GM23248 (cell line): ENCODE results near the gene ZMIZ1. TPM values are rescaled to one million over a fixed set of nuclear protein-coding genes. Genes with fewer than 3 reads are reported as not detected.

Source experiments
- DNase-seq: peaks from one replicate; pipeline ENCODE4 v3.0.0-alpha.2; 2015
- H2AFZ ChIP-seq: fragments of 200-600 bp; sonication (generic); 2 replicates; pipeline ENCODE4 v1.6.1; 2016; ENCODE audit warnings: antibody characterized with exemption
- H3F3A ChIP-seq: fragments of 200-600 bp; sonication (generic); 2 replicates; pipeline ENCODE4 v1.6.1; 2016; ENCODE audit warnings: mild to moderate bottlenecking, antibody characterized with exemption, mixed run types; ENCODE audit not compliant: insufficient read depth
- H3K27ac ChIP-seq: fragments of 200-600 bp; sonication (generic); 2 replicates; pipeline ENCODE4 v1.5.1; 2016; ENCODE audit warnings: mild to moderate bottlenecking
- H3K27me3 ChIP-seq: fragments of 200-600 bp; sonication (generic); replicated peaks from 2 replicates; pipeline ENCODE4 v1.6.1; 2016; ENCODE audit warnings: mild to moderate bottlenecking; ENCODE audit not compliant: insufficient read depth
- H3K36me3 ChIP-seq: fragments of 200-600 bp; sonication (generic); 2 replicates; pipeline ENCODE4 v1.6.1; 2016; ENCODE audit warnings: low read depth, mild to moderate bottlenecking
- H3K4me1 ChIP-seq: fragments of 200-600 bp; sonication (generic); 2 replicates; pipeline ENCODE4 v1.6.1; 2016; ENCODE audit warnings: mild to moderate bottlenecking; ENCODE audit not compliant: insufficient read depth
- H3K4me2 ChIP-seq: fragments of 200-600 bp; sonication (generic); one replicate; pipeline ENCODE4 v1.6.1; 2016; ENCODE audit warnings: mild to moderate bottlenecking; ENCODE audit not compliant: unreplicated experiment
- H3K4me3 ChIP-seq: fragments of 200-600 bp; sonication (generic); 2 replicates; pipeline ENCODE4 v1.5.1; 2016; ENCODE audit warnings: mild to moderate bottlenecking
- H3K79me2 ChIP-seq: fragments of 200-600 bp; sonication (generic); 2 replicates; pipeline ENCODE4 v1.6.1; 2016; ENCODE audit warnings: mild to moderate bottlenecking; ENCODE audit not compliant: insufficient read depth
- H3K9ac ChIP-seq: fragments of 200-600 bp; sonication (generic); 2 replicates; pipeline ENCODE4 v1.6.1; 2016; ENCODE audit warnings: mild to moderate bottlenecking
- H3K9me2 ChIP-seq: fragments of 200-600 bp; sonication (generic); 2 replicates; pipeline ENCODE4 v1.6.1; 2016; ENCODE audit warnings: mixed run types, mild to moderate bottlenecking, moderate library complexity; ENCODE audit not compliant: insufficient read depth
- H3K9me3 ChIP-seq: fragments of 200-600 bp; sonication (generic); one replicate; pipeline ENCODE4 v1.6.1; 2017; ENCODE audit warnings: low read depth
- H4K20me1 ChIP-seq: fragments of 200-600 bp; sonication (generic); 2 replicates; pipeline ENCODE4 v1.6.0; 2016; ENCODE audit not compliant: insufficient read depth
- EZH2 ChIP-seq: fragments of 200-600 bp; sonication (generic); IDR thresholded peaks from 2 replicates; pipeline ENCODE4 v1.6.1; 2018; ENCODE audit warnings: antibody characterized with exemption, mild to moderate bottlenecking; ENCODE audit not compliant: insufficient read depth, poor library complexity, severe bottlenecking
- EZH2phosphoT487 ChIP-seq: fragments of 200-600 bp; sonication (generic); IDR thresholded peaks from 2 replicates; pipeline ENCODE4 v1.6.1; 2018; ENCODE audit warnings: antibody characterized with exemption, moderate library complexity, mild to moderate bottlenecking, low read depth; ENCODE audit not compliant: insufficient read depth
- WGBS, 2 experiments: methylation state at CpG; one replicate each; pipeline ENCODE4 v1.1.6; 2015 to 2017; ENCODE audit warnings: low lambda C conversion rate in 2 of 2, low coverage in 1 of 2; ENCODE audit errors: missing lambda C conversion rate in 2 of 2; 5-methylcytosine and 5-hydroxymethylcytosine counted together
- in situ Hi-C: fragments of 300-500 bp; cut with MboI; formaldehyde crosslinking; loops from 2 replicates; pipeline ENCODE4 v1.15.0; 2020
- polyA plus RNA-seq: library from polyadenylated mRNA; unstranded; fragments of >200 nt; fragmentation: Nextera tagmentation; extraction: Ambion mirVana; gene quantifications from 2 replicates; pipeline ENCODE4 v1.2.1, GENCODE V29; 2016
- total RNA-seq: library from RNA; depleted of rRNA; stranded (reverse); fragments of >200 nt; shearing (Covaris generic); gene quantifications from 2 replicates; pipeline ENCODE4 v1.2.3, GENCODE V29; 2014

Gene ZMIZ1
- total and polyA plus RNA-seq, 2 experiments from 2014 or later: 21.9 to 28.4 TPM

DNA sequence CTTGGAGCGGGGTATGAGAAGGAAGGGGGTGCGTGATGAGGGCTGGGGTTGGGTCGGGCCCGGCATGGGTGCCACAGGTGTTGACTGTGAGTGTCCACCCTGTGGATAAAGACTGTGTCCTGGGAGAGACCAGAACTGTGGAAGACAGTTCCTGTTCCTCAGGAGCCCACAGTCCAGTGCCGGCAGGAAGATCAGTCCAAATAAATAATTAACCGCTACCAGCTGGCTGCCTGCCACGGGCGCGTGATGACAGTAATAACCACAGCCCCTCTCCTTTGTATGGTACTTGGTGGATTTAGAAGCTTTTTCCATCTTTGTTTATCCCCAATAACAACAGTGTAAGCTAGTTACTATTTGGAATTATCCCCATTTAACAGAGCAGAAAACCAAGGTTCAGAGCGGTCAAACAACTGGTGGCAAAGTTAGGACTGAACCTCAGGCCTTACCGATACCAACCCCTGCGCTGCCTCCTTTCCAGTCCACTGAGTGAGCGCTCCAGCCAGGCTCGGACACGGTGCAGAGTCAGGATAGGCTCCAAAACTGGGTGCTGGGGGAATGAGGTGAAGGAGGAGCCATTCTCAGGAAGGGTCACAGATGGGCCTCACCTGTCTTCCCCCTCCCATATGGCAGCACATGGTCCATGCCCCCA, 5.1 kb downstream of the ZMIZ1 start:
- H4K20me1 ChIP-seq: no peaks in the 10 kb centered on the region
- H3K27me3 ChIP-seq: no peaks in the 10 kb centered on the region
- WGBS, 2 experiments: 67 to 68% methylated on average over 15 of the region's 15 CpGs
- no peaks in the 10 kb centered on the region for H3K9me3 ChIP-seq
- peaks cover 94% of the 10 kb centered on the region for H3K79me2 ChIP-seq
- H3K4me1 ChIP-seq: peaks cover 38% of the 10 kb centered on the region
- DNase-seq: no peak
- no peak overlapping the region for H3K4me3 ChIP-seq
- peak overlapping the region; percentile 31 for H3K4me2 ChIP-seq
- in situ Hi-C loops: loop anchor here (10.0 kb wide), 1 partner anchor 121 kb away; no protein-coding TSS in a partner anchor
- no peaks in the 10 kb centered on the region for H3K9me2 ChIP-seq
- H3F3A ChIP-seq: peaks cover 15% of the 10 kb centered on the region
- no peak overlapping the region for H2AFZ ChIP-seq
- peak overlapping the region; percentile 98 for H3K9ac ChIP-seq
- H3K27ac ChIP-seq: peak overlapping the region; percentile 92; the same call in 1 of the 2 replicates
- no peak for TF ChIP-seq EZH2
- H3K36me3 ChIP-seq: no peaks in the 10 kb centered on the region

DNA sequence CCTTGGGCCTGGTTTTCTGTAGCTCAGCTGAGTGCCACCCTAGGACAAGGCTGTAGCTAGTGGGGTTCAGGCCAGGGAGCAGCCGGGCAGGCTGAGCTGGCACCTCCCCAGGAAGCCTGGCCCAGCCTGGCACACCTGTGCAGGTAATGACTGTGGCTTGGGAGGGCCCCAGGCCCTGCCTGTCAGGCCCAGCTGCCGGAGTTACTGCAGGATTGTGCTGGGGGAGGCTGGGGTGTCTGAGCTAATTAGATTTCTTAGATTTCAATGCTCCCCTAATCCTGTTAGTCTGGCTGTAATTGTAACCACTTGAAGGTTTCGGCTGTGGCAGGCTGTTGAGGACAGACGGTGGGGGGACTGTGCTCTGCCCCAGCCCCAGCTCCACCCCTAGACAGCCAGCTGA, 6.0 kb downstream of the ZMIZ1 start:
- Histone ChIP-seq H3K9me3 (no peaks in the 10 kb centered on the region), H4K20me1 (no peaks in the 10 kb centered on the region), H3K79me2 (peaks cover 95% of the 10 kb centered on the region), H3K27ac (no peak overlapping the region), H2AFZ (no peak overlapping the region), H3K36me3 (no peaks in the 10 kb centered on the region), H3K4me2 (no peak overlapping the region), H3F3A (peaks cover 24% of the 10 kb centered on the region), H3K4me1 (peaks cover 46% of the 10 kb centered on the region), H3K9ac (peak overlapping the region; percentile 98; the same call in 1 of the 2 replicates), H3K9me2 (no peaks in the 10 kb centered on the region), H3K27me3 (no peaks in the 10 kb centered on the region), H3K4me3 (no peak overlapping the region)
- in situ Hi-C loops: loop anchor here (10.0 kb wide), 1 partner anchor 120 kb away; no protein-coding TSS in a partner anchor
- TF ChIP-seq EZH2 (no peak), EZH2phosphoT487 (no peak)
- 66 to 72% methylated on average over 4 of the region's 4 CpGs for WGBS, 2 experiments
- no peak for DNase-seq

DNA sequence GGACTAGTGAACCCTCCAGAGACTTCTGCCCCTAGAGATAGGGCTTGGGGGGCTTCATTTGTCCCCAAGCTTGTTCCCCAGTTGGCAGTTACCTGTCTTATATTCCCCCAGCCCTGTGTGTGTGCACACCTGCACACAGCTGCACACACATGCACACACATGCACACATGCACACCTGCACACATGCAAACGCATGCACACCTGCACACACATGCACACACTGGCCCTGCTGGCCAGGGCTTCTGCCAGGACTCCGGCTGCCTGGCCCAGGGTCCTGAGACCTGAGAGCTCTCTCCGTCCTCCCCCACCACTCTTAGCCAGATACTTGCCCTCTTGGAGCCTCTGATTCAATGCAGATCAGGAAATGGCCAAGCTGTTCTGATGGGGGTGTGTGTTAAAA, 6.7 kb downstream of the ZMIZ1 start:
- Histone ChIP-seq H3F3A (peaks cover 29% of the 10 kb centered on the region), H3K79me2 (peaks cover 100% of the 10 kb centered on the region), H3K4me2 (no peak overlapping the region), H3K27ac (no peak overlapping the region), H3K9me2 (no peaks in the 10 kb centered on the region), H3K9me3 (no peaks in the 10 kb centered on the region), H3K4me1 (peaks cover 53% of the 10 kb centered on the region), H3K36me3 (no peaks in the 10 kb centered on the region), H3K27me3 (no peaks in the 10 kb centered on the region), H3K4me3 (no peak overlapping the region), H2AFZ (no peak overlapping the region), H4K20me1 (no peaks in the 10 kb centered on the region), H3K9ac (no peak overlapping the region)
- in situ Hi-C loops: loop anchor here (10.0 kb wide), 1 partner anchor 119 kb away; no protein-coding TSS in a partner anchor
- 88 to 91% methylated on average over 3 of the region's 3 CpGs for WGBS, 2 experiments
- DNase-seq: no peak
- no peak for TF ChIP-seq EZH2phosphoT487
- TF ChIP-seq EZH2: no peak

DNA sequence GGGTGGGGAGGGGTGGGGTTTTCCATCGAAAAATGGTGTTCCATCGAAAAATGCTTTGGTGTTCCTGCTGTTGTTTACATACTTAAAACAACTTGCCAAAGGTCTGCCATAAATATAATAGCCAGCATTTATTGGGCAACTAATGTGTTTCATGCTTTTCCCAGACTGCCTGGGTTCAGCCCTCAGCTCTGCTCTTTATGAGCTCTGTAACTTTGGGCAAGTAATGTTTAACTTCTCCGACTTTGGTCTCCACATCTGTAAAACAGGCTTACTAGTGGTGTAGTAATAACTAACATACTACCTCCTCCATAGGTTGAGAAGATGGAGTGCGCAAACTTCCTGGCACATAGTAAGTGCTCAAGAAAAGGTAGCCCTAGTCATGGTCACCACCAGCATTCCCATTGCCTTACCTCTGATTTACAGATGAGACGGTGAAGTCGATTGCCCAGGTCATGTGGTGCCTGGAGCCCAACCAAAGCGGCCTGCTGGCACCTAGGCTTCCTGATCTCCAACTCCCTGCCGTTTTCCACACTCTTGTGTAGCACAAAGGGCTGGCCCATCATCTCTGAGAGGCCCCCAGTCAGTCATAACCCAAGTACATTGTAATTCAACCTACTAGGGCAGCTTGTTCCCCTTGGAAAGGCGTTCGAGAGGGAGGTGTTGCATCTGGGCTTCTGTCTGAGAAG, 8.9 kb downstream of the ZMIZ1 start:
- Histone ChIP-seq H3K4me2 (no peak overlapping the region), H3K27ac (peak overlapping the region; percentile 100; the same call in 1 of the 2 replicates), H3K79me2 (peaks cover 100% of the 10 kb centered on the region), H3K9me3 (no peaks in the 10 kb centered on the region), H3K36me3 (no peaks in the 10 kb centered on the region), H3F3A (peaks cover 36% of the 10 kb centered on the region), H4K20me1 (no peaks in the 10 kb centered on the region), H2AFZ (no peak overlapping the region), H3K27me3 (no peaks in the 10 kb centered on the region), H3K4me3 (no peak overlapping the region), H3K4me1 (peaks cover 66% of the 10 kb centered on the region), H3K9ac (no peak overlapping the region), H3K9me2 (no peaks in the 10 kb centered on the region)
- in situ Hi-C loops: loop anchor here (10.0 kb wide), 1 partner anchor 117 kb away; no protein-coding TSS in a partner anchor
- WGBS, 2 experiments: 66 to 67% methylated on average over 10 of the region's 10 CpGs
- DNase-seq: no peak
- no peak for TF ChIP-seq EZH2
- TF ChIP-seq EZH2phosphoT487: no peak
